Activated CD8-positive, alpha-beta memory T cell treated with anti-CD3 and anti-CD28 coated beads for 4 hours (primary cell): ENCODE data around the gene GGNBP2.

Source experiments
- DNase-seq, 2 donors: peaks; one replicate each; pipeline ENCODE4 v3.0.0-alpha.2; 2020; ENCODE audit warnings: low read depth in 2 of 2

Gene GGNBP2

DNA sequence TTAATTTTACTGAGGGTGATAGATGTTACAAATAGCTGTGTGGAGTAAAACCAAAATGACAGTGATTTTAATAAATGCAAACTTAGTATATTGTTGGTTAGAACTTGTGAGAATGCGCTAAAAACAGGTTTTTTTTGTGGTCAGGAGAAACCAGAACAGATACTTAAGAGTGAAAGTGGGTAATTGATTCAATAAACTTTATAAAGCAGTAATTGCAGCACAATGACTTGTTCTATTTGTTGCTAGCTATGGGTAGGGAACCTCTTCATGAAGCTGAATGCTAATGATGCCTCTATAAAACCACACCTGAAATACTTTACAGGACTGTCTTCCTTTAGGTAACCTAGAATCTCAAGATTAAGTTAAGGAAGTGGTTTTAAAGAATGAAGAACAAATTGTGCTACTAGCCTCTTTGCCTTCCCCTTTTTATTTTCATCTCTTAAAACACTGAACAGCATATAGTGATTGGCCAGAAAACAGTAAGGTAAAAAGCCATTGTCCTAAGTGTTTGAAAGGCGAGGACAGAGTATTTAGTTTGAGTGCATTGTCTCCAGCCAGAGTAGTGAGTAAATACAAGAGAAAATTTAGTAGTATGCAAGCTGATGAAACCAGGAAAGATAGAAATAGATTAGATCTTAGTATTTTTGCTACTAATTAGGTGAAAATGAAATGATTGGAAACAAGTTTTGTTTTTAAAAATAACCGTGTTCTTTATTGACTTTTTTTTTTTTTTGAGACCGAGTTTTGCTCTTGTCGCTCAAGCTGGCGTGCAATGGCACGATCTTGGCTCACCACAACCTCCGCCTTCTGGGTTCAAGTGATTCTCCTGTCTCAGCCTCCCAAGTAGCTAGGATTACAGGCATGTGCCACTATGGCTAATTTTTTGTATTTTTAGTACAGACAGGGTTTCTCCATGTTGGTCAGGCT, 6.0 kb downstream of the GGNBP2 start:
- no peak for DNase-seq

DNA sequence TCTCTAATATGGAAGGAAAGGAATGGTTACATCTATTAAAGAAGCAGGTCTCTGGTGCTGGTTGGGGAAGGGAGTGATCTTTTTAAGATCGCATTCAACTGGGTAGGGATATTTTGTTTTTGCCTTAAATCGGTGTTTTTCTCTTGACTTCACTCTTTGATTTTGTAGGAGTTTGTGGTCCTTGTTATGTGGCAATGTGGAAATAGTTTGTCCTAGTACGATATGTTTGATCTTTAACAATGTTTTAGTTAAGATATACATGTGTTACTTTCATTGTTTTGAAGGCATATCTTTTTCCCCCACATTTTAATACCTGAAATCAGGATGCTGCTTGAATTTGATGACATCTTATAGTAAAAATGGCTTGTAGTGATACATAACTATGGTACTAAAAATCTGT, 8.7 kb downstream of the GGNBP2 start:
- no peak for DNase-seq

DNA sequence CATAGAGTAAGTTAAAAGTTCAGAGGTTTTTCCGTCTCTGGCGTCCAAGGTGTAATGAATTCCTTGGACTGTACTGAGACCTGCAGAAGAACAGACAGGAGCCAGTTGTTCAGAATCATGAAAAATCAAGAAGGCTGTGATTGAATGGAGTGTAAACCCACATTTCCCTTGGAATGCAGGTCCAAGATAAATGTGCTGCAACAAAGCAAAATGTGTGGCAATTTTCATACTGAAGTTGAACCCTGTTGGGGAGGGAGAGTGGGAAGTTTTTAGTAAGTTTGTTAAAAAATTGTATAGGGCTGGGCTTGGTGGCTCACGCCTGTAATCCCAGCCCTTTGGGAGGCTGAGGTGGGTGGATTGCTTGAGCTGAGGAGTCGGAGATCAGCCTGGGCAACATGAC, 21.4 kb downstream of the GGNBP2 start:
- DNase-seq, result no peak

DNA sequence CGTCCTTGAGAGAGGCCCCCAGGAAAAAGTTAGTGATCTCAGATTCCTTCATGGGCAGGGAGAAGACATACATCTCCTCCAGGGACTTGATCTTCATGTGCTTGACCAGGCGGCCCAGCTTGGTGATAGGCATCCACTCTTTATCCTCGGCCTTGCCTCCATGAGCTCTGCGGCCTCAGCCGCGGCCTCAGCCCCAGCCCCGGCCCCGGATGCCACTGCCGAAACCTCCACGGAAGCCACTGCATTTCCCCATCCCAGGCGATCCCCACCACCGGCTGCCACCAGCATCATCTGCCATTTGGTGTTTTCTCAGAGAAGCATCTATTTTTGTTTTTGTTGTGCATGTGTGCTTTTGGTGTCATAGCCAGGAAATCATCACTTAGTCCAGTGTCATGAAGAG, 30.3 kb downstream of the GGNBP2 start:
- no peak for DNase-seq

DNA sequence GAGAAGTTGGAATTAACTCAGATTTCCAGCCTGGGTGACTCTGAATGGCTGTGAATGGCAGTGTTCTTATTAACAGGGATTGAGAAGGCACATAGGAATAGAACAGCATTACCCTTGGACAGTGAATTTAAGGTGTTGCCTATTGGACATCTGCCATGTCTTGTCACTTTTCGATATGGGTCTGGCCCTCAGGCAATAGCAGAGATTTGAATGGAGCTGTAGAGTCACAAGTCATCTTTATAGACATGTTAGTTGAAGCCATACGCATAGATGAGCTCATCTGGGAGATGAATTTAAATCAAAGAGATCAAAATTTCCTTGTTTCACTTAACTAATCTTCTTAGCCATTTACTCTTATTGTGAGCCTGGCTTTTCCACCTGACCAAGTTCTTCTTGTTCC, 32.1 kb downstream of the GGNBP2 start:
- DNase-seq, result no peak

DNA sequence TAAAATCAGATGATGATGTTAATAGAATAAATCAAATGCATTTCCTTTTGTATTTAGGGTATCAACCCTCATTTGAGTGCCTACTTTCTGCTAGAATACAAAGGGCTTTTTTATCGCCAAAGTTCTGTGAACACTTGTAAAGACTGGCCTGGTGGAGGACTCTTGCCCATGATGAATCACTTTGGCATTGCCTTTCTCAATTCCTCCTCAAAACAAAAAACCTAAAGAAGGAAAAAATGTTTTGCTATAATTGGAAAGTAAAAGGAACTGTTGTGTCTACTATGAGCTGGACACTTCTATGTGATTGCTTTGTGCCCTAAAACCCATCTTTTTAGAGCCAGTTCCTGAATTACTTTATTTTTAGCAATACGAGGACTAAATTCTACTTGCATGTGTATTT, 34.0 kb downstream of the GGNBP2 start:
- DNase-seq, result no peak

DNA sequence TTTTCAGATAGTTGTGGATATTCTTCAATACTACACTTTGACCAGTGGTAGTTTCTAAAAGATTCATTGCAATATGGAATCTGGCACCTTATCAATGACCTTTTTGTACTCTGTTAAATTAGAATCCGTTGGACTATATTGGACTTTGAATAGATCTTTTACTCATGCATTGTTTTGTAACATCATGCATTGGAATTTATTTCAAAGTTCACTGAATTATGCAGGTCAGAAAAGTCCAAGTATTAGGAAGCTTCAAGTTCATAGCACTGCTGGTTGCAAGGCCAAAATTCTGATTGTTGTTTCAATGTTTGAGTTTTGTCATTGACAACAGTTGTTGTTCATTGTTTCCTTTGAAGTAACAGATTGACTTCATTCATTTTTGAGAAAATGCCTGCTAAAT, 39.1 kb downstream of the GGNBP2 start:
- DNase-seq, result no peak

DNA sequence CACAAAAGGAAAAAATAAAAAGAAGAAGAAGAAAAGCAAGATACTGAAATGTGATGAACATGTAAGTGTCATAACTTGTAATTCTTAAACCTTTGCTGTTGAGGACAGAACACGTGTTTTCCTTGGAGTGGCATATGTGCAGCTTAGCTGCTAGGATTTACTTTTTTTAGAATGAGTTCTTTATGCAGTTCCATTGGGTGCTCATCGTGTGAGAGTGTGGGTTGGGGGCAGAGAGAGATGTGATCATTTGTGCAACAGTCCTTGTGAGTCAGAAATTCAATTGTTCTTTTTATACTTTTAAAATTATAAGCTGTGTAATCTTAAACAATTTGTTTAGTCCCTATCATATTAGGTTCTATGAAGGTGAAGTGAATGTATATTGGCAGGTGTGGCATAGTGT, 41.4 kb downstream of the GGNBP2 start:
- DNase-seq, result no peak

DNA sequence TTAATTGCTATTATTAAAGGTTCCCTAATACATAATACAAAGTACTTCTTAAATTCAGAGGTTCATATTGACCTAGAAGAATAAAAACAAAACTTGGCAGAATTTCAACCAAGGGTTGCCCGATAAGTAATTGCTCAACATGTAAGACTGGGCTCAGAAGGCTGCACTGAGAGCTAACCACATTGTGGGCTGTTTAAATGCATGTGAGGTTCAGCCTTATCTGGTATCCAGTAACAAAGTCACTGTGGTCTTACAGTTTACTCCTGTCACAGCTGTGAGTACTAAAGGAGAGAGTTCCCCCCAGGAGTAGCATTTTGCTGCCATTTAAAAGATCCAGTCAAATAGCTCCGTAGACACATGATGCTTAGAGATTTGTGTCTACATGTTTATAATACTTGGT, 45.4 kb downstream of the GGNBP2 start:
- DNase-seq, result no peak

DNA sequence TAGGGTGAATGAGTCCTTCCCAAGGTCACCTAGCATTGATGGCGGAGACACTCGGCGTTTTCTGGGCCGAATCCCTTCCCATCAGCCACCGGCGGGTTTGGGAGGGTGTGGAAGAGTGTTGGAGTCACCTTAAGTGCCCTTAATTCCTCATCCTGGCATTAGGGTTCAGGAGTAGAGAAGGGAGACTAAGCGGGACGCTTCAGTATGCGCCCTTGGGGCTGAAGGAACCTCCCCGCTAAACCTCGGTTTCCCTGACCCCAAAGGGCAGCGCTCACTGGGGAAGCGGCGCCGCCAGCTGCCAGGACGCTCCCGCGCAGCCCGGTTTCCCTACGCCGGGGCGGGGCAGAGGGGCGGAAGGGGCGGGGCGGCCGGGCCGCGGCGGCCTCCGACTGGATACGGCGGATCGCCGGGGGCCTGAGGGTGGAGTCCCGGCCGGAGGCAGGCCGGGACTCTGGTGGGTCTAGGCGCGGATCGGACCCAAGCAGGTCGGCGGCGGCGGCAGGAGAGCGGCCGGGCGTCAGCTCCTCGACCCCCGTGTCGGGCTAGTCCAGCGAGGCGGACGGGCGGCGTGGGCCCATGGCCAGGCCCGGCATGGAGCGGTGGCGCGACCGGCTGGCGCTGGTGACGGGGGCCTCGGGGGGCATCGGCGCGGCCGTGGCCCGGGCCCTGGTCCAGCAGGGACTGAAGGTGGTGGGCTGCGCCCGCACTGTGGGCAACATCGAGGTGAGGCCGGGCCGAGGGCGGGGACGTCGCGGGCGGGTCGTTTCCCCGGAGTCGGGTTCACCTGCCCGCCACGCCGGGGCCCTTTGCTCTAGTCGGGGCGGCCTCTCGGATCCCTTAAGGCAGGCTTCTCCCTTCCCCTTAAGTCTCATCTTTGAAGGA, 47.0 kb downstream of the GGNBP2 start, which contains the start of gene DHRS11:
Gene DHRS11 (plus strand): TSS at position 446 of the 882 bp plus-strand sequence. CDS start 131 bp downstream, at position 577.
- peak; percentile 40 to 50 for DNase-seq

DNA sequence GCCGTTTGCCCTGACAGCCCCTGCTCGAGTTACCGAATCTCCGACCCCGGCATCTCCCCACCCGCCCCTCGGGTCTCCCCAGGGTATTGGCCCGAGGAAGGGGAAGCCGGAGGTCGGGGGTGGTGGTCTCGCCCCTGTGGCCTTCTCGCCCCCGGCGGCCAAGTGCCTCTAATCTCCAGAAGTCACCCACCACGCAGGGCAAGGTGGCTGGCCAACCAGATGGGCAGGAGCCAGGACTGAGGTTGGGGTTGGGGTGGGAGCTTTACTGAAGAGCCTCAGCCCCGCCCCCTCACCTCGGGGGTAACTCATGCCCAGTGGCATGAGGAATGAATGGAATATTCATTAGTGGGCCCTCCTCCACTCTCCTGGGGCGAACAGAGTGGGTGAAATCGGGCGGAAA, 47.6 kb downstream of the GGNBP2 start:
- DNase-seq, result no peak

DNA sequence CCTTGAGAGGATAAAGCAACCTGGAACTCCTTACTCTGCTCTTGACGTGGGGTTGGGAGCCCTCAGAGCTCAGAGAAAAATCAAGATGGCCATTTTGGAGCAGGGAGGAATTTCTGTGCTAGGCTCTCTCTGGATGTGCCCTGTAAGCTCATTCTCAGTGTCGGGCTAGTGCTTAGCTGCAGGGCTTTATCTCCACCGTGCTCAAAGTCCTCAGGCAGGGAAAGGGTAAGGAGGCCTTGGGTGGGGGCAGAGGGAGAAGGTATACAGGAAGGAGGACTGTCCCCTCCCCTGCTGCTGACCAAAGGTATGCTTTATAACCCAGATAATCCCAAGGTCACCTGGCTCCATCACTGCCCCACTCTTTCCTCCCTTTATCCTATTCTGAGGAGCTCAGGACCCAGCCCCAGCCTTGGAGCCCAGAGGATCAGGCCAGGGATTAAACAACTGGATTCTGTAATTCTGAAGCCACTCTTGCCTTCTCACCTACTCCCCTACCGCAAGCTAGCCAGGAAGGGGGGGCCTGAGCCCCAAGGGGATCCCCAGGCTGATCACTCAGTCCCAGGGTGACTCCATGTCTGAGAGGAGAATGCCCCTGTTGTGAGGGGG, 48.1 kb downstream of the GGNBP2 start:
- DNase-seq, result no peak

DNA sequence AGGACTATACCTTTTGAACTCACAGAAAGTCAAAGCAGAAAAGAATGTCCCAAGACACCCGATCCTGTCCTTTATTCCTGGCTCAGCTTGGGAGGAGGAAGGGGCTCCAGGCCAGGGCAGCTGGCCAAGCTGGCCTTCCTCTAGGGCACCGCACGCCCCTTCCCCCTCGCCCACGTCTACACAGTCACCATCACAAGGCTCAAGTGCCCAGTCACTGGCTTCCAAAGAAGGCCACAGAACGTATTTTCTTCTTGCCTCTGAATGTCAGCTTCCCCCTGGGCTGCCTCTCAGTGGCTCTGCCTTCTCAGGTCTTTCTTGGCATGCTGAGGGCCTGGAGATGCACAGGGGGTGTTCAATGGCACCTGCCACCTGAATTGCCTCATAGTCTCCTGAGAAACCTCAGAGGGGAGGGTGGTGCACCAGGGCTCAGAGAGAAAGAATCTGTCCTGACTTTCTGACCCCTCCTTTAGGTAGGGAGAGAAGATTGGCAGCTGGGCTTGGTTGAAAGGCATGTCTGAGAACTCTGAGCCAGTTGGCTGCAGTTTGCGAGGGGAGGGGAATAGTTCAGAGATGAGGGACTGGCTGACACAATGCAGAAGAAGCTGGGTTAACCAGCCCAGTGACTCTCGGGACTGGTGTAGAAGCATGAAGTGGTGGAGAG, 49.1 kb downstream of the GGNBP2 start:
- DNase-seq, result no peak

DNA sequence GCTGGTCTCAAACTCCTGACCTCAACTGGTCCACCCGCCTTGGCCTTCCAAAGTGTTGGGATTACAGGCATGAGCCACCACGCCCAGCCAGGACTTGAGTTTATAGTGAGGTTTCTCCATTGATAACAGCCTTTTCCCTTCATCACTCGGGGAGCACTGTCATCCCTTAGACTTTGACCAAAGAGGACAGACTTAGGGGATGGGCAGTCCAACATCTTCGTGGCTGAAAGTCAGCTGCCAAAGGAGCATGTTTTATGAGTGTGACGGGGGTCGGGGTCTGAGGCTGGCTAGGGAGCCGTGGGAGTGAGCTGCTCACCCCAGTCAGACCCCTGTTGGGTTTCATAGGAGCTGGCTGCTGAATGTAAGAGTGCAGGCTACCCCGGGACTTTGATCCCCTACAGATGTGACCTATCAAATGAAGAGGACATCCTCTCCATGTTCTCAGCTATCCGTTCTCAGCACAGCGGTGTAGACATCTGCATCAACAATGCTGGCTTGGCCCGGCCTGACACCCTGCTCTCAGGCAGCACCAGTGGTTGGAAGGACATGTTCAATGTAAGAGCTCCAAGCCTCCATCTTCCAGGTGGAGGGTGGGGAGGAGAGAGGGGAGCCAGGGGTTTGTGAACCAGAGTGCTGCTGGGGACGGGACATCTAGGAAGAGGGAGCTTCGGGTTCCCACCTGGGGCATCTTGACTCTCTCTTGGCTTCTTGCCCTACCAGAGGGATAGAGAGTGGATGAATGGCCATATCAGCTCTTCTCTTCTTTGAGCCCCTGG, 50.1 kb downstream of the GGNBP2 start:
- DNase-seq, result no peak

DNA sequence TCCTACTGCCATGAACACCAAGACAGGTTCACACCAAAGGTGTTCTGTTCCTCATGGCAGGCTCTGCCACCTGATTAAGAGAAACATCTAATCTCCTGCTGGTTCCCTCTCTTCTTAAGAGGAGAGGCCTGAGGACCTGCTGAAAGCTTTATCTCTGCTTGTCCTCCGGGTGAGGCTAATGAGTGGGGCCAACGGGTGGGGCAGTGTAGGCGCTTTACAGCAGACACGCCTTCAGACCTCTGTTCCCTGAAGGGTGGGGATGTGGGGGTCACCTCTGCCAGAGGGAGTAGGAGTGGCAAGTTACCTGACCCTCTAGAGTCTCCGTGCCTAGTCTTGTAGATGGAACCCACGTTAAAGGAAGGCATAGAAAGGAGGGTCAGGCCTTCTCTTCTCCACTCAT, 52.5 kb downstream of the GGNBP2 start:
- DNase-seq, result no peak

DNA sequence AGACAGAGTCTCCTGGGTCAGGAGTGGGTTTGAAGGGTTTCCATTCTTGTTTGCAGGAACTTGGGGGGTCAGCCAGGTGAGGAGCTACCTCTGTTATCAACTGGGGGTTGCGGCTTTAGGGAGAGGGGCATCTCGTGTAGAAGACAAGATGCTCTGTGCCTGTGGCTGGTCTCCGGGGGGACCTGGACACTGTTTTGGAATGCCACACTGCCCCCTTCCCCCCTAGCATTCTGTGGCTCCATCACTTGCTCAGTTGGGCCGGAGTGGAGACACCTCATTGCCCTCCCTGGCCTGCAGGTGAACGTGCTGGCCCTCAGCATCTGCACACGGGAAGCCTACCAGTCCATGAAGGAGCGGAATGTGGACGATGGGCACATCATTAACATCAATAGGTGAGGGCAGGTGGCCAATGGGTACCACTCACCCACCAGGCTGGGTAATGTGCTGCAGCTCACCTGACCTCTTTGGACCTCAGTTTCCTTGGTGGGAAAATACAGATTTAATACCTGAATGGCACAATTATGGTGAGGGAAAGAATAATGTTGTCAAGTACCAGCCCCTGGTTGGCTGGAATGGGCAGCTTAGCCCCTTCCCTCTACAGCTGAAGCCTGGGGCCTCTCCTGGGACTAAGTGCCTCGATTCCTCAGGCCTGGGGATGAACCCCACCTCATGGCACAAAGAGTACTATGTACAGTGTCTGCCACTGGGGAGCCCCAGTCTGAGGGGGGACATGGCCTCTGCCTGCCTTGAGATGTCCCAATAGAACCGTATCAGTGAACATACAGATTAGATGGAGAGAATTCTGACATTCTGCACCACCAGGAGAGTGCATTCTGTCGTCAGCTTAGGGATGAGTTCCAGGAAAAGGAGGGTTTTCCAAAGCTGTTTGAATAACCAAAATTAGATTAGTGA, 53.4 kb downstream of the GGNBP2 start:
- no peak for DNase-seq

DNA sequence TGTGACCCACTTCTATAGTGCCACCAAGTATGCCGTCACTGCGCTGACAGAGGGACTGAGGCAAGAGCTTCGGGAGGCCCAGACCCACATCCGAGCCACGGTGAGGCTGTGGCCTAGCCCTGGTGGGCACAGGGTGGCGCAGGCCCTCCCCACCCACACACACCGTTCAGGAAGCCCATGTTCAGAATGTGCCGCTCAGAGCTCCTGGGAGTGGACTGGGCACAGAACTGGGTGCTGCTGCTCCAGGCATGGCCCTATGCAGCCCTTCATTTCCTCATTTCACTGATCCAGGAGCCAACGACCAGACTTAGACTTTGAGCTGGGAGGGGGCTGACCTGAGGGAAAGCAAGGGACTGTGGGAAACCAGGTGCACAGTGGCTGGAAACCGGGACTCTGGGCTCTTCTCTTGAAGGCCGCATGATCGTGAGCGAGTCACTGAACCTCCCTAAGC, 54.3 kb downstream of the GGNBP2 start:
- DNase-seq, result no peak

DNA sequence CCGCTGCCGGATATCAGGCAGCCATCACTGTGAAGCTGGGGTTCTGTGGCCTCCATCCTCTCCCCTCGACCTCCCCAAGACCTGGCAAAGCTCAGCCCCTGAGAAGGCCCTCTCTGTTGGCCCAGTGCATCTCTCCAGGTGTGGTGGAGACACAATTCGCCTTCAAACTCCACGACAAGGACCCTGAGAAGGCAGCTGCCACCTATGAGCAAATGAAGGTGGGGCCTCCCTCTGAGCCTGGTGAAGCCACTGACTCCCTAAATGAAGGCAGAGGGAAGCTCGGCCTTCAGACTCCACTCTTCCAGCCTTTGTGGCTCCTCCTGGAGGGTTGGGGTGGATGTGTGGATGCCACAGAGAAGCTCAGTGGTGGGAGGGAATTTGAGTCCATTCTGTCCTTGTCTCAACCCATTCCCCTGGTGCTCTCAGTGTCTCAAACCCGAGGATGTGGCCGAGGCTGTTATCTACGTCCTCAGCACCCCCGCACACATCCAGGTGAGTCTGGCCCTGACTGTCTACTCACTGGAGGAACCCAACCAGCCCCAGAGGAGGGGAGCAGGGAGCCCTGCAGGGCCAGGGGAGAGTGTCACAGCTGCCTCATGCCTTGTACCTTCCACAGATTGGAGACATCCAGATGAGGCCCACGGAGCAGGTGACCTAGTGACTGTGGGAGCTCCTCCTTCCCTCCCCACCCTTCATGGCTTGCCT, 55.0 kb downstream of the GGNBP2 start:
- DNase-seq, result no peak

DNA sequence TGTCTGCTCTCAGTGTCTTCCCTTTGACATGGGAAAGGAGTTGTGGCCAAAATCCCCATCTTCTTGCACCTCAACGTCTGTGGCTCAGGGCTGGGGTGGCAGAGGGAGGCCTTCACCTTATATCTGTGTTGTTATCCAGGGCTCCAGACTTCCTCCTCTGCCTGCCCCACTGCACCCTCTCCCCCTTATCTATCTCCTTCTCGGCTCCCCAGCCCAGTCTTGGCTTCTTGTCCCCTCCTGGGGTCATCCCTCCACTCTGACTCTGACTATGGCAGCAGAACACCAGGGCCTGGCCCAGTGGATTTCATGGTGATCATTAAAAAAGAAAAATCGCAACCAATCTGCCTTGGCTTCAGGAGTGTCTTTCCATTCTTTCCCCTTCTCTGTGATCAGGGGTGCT, 55.7 kb downstream of the GGNBP2 start:
- DNase-seq, result no peak
